Measurements from ENCODE around the gene THEMIS2.
"Not testable (repeated sequence)": the region's sequence is repeated elsewhere in the genome, so short reads cannot be mapped to it uniquely, and the experiment has no call there.

Gene THEMIS2

DNA sequence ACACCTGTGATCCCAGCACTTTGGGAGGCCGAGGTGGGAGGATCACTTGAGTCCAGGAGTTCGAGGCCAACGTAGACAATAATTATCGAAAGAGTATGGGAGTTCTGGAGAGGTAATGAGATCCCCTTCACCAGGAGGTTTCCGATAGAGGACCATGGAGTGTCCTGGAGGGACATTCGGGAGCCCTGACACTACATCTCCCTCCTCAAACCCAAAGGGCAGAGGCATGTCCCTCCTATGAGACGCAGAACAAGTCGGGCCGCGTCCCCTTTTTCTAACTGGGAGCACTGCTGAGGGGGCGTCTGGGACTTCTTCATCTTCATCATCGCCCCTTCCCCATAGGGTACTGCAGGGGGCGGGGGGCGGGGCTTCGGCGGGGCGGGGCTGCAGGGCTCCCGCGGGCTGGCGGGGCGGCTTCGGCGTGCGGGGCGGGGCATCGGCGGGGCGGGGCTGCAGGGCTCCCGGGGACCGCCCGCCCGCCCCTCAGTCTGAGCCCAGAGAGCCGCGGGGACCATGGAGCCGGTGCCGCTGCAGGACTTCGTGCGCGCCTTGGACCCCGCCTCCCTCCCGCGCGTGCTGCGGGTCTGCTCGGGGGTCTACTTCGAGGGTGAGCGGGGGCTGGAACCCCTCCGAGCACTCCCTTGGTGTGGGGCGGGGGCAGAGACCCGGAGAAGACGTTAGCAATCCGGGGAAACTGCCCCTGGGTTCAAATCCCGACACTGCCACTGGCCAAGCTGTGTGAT is at the start of gene THEMIS2:
TSS of gene THEMIS2 (plus strand) at position 486 of the 743 bp plus-strand sequence. CDS start at position 514, 28 bp downstream.
- TF ChIP-seq, protein P1, sequence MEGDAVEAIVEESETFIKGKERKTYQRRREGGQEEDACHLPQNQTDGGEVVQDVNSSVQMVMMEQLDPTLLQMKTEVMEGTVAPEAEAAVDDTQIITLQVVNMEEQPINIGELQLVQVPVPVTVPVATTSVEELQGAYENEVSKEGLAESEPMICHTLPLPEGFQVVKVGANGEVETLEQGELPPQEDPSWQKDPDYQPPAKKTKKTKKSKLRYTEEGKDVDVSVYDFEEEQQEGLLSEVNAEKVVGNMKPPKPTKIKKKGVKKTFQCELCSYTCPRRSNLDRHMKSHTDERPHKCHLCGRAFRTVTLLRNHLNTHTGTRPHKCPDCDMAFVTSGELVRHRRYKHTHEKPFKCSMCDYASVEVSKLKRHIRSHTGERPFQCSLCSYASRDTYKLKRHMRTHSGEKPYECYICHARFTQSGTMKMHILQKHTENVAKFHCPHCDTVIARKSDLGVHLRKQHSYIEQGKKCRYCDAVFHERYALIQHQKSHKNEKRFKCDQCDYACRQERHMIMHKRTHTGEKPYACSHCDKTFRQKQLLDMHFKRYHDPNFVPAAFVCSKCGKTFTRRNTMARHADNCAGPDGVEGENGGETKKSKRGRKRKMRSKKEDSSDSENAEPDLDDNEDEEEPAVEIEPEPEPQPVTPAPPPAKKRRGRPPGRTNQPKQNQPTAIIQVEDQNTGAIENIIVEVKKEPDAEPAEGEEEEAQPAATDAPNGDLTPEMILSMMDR (IDR thresholded peaks at IDR 0.05; ENCODE audit: insufficient read depth, low read depth, low read length, missing control alignments), result no peak
- DNase-seq (ENCODE audit: low read depth), result peak; percentile 60
- peak within 1 kb of the TSS; percentile 61 for H3K4me3 ChIP-seq (ENCODE audit: low read length)

DNA sequence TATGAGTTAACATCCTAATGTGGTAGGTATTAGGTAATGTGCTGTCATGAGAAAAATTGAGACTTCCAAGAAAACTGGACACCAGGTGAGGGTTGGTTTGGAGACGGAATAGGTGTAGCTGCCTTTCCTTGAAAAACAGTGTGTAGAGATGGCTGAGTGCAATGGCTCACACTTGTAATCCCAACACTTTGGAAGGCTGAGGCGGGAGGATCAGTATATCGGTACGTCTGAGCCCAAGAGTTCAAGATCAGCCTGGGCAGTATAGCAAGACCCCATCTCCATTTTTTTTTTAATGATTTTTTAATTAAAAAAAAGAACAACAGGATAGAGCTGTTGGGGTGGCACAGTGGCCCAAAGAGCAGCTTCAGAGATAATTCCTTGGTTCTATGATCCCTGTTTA is 48.6 kb upstream of the THEMIS2 start:
- DNase-seq (ENCODE audit: low read depth), result no peak
- no peak overlapping the region for H3K4me3 ChIP-seq (ENCODE audit: low read length)
- TF ChIP-seq, protein P1 (IDR thresholded peaks at IDR 0.05; ENCODE audit: insufficient read depth, low read depth, low read length, missing control alignments), result no peak

DNA sequence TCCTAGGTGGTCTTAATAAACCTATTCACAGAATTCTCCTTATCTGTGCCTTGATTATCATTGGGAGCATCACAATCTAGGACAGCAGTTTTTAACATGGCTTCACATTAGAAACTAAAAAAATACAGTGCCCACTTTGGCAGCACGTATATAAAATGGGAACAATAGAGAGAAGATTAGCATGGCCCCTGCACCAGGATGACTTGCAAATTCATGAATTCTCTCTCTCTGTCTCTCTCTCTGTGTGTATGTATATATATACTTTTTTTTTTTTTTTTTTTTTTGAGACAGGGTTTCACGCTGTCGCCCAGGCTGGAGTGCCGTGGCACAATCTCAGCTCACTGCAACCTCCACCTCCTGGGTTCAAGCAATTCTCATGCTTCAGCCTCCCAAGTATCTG is 47.9 kb upstream of the THEMIS2 start:
- TF ChIP-seq, protein P1 (IDR thresholded peaks at IDR 0.05; ENCODE audit: insufficient read depth, low read depth, low read length, missing control alignments), result no peak
- no peak for DNase-seq (ENCODE audit: low read depth)
- H3K4me3 ChIP-seq (ENCODE audit: low read length), result no peak overlapping the region

DNA sequence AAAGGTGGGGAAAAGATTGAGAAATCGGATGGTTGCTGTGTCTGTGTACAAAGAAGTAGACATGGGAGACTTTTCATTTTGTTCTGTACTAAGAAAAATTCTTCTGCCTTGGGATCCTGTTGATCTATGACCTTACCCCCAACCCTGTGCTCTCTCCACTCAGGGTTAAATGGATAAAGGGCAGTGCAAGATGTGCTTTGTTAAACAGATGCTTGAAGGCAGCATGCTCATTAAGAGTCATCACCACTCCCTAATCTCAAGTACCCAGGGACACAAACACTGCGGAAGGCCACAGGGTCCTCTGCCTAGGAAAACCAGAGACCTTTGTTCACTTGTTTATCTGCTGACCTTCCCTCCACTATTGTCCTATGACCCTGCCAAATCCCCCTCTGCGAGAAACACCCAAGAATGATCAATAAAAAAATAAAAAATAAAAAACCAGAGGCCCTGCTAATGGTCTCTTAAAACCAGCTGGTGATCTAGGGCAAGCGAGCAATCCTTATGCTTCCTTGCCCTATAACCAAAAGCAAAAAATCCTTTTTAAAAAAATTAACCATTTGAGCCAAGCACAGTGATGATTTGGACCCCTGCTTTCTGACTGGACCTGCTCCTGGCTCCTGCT is 42.9 kb upstream of the THEMIS2 start:
- not testable (repeated sequence) for H3K4me3 ChIP-seq (ENCODE audit: low read length); DNase-seq (ENCODE audit: low read depth)

DNA sequence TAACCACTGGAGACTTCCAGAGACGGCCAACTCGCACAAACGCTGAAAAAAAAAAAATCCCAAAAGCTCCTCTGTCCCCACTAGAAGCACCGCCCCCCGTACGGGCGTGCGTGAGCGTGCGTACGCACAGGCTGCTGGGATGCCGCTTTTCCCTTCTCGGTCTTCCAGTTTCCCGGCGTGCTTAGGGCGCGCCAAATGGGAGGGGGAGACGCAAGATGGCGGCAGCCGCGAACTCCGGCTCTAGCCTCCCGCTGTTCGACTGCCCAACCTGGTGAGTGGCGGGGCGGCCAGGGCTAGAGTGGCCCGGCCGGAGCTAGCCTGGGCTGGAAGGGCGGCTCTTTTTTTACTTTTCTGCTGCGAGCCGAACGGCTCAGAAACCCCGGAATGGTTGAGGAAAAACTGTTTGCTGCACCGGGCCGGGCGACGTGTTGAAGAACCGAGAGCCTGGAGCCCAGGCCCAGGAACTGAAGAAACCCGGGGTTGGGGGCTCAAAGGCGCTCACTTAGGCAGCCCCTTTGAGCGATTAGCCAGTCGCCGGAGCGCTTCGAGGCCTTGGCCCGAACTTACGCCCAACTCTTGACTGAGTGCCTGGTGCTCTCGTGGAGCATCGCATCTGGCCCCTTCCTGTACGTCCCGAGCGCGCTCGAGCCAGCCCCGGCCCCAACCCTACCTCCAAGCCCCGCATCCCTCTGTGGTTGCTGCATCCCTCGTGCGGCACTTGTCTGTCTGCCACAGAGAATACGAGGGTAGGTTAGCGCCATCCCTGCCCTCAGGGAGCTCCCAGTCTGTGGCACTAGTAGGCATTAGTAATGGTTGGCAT is 41.5 kb upstream of the THEMIS2 start, which contains the start of gene PPP1R8:
TSS of gene PPP1R8 (plus strand) at position 162 of the 820 bp plus-strand sequence. CDS start at position 216, 54 bp downstream.
- TF ChIP-seq, protein P1 (IDR thresholded peaks at IDR 0.05; ENCODE audit: insufficient read depth, low read depth, low read length, missing control alignments), result no peak
- DNase-seq (ENCODE audit: low read depth), result peak; percentile 96

DNA sequence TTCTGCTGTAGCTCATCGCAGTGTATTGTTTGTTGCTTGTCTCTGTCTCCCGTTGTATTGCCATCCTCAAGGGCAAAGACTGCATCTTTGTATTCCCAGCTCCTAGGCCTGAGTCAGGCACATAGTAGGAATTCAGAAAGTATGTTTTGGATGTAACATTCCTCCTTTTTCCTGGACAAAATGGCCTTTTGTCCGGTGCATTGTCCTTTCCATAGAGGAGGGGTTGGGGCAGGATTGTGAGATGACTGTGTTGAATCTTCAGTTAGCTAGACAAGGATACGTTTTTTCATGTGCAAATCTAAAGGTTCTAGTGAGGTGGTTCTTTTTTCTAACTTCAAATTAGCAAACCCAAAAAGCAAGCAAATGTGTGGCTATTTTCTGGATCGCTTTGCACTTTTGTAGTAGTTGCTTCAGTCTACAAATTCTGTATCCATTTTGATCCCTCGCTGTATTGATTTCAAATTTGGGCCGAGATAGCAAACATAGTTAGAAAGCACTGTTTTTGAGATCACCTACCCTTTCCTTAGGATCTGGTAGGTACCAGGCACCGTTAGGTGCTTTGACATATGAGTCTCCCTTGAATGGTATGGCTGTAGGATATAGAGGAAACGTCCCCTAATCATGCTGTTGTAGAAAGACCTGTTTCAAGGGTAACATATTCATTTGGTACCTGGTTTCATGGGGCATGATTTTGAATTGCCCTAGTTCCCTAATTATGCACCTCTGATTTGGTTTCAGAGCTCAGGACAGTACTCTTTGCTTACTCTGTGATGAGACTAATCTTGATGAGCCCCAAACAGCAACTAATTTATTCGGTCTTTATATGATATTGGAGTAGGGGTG is 40.6 kb upstream of the THEMIS2 start:
- peak overlapping the region; percentile 96 for H3K4me3 ChIP-seq (ENCODE audit: low read length)
- no peak for DNase-seq (ENCODE audit: low read depth)
- TF ChIP-seq, protein P1 (IDR thresholded peaks at IDR 0.05; ENCODE audit: insufficient read depth, low read depth, low read length, missing control alignments), result no peak

More for the DNA sequence above, 41.5 kb upstream of the THEMIS2 start, which contains the start of gene PPP1R8:
- H3K4me3 ChIP-seq (ENCODE audit: low read length), result peak within 1 kb of the TSS; percentile 96

Data from epithelial cell of esophagus (primary cell).